Stimulated activated CD8-positive, alpha-beta memory T cell treated with anti-CD3 and anti-CD28 coated beads, Interleukin-4, amount 100 ng/mL, for 48 hours (primary cell): ENCODE measurements around the gene NDUFA6.

Experiments
- DNase-seq: peaks from one replicate; pipeline ENCODE4 v3.0.0-alpha.2; 2020

The NDUFA6 gene

GRCh38 chr22:42069801-42070516 is 20.6 kb downstream of the NDUFA6 start:
- DNase-seq = no peak

DNA sequence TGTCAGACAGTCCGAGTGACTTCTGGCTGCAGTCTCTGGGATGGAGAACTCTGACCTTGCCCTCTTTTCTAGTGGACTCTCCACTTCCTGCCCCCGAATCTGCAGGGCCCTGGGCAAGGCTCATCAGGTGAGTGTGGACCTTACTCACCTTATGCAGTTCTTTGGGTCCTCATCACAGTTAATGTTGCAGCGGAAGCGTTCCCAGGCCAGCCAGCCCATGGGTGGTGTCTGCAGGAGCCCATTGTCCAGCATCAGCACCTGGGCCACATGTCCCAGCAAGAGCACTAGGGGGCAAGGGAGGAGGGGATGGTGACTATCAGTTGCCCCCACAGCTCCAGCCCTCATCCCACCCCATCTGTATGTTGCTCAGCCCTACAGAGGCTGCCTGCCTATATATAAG is 22.3 kb downstream of the NDUFA6 start:
- no peak for DNase-seq

DNA sequence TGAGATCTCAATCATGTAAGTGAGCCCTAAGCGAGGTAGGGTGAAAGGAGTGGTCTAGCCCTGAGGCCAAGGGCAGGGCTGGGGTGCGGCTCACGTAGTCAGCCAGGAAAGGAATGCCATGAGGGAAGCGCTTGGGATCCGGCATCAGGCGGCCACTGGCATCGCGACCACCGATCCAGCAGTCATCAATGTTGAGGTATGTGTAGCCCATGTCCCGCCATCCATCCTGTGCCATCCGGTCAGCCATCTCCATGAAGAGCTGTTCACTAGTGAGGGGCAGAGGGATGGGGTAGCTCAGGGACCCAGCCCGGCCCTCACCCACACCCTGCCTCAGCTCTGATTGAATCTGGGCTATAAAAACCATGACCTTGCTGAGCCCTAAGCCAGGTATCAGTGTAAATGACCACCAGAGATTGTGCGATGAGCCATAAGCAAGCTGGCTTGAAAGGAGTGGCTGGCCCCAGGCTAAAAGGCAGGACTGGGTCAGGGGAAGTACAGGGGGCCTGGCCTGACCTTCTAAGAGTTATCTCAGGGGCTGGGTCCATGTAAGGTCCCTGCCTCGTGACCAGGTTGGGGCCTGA is 22.8 kb downstream of the NDUFA6 start:
- no peak for DNase-seq

DNA sequence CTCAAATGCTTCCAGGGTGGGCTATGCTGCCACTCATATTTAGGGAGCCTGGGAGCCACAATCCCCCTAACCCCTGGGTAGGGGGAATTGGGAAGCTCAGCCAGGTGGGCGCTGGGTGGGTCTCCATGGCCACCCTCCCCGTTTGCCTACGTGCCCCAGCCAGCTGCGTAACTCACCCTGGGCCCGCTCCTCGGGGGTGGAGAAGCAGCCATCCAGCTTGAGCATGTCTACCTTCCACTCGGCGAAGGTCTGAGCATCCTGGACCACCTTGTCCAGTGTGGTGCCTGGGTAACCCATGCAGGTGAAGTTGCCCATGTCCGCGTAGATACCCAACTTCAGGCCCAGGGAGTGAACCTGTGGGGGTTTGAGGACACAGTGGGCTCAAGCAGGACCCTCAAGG is 23.6 kb downstream of the NDUFA6 start:
- no peak for DNase-seq

GRCh38 chr22:42066126-42066761 is 24.3 kb downstream of the NDUFA6 start:
- DNase-seq = no peak

DNA sequence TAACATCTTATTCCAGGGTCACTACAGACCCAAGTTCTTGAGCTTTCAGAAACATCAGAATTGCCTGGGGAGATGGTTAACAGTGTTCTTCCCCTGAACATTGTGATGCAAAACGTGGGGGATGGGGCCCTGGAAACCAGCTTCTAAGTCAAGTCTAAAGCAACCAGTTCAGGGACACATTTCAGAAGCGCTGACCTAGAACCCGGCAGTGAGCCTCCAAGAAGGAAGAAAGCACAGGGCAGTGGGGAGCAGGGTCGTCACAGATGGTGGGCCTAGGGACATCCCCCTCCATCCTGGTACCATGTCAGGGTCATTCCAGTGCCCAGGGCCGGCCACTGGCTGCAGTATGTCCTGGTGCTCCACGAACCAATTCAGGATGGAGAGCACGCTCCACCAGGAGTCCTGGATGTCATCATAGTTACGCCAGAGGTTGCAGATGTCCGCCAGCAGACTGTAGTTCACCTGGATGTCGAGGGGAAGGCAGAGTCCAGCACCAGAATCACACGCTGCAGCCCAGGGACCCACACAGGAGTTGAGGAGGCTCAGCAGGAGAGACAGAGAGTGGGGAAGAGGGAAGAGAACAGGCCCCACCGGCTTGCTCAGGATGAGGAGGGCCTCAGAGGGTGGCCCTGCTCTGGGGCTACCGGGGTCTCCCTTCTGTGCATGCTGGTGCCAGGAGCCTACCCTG is 25.0 kb downstream of the NDUFA6 start:
- no peak for DNase-seq

GRCh38 chr22:42064629-42065028 is 25.9 kb downstream of the NDUFA6 start:
- DNase-seq = no peak

GRCh38 chr22:42062506-42063170 is 27.9 kb downstream of the NDUFA6 start:
- no peak for DNase-seq

DNA sequence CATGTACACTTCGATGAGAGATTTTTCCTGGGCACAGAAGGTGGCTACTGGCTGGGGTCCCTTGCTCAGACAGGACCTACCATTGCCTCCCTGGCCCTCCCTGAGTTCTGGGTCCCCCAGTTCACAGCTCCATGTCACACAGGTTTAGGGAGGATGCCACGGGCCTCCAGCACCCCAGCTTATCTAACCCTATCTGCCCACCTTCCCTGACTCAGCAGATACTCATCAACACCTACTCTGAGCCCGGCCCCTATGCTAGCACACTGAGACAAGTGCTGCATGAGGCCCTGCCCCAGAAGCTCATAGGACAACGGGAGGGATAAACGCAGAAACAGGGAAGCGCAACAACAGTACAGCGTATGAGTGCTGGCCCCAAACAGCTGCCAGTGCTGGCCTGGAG is 29.5 kb downstream of the NDUFA6 start:
- no peak for DNase-seq

DNA sequence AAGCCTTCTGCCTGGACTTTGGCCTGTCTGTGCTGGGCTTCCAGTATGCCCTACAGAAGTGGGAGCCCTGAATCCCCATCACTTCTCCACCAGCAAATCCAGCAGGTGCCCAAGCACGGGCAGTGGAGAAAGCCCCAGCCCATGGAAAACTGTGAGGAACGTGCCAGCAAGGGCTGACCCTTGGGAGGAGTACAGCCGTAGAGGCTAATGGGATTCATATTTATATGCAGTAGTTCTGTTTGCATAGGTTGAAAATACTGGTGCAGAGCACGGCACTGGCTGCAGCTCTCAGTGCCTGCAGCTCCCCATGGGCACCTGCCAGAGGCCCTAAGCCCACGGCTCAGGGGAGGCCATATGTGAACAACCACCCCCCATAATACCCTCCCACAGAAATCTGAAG is 30.1 kb downstream of the NDUFA6 start:
- DNase-seq = no peak

DNA sequence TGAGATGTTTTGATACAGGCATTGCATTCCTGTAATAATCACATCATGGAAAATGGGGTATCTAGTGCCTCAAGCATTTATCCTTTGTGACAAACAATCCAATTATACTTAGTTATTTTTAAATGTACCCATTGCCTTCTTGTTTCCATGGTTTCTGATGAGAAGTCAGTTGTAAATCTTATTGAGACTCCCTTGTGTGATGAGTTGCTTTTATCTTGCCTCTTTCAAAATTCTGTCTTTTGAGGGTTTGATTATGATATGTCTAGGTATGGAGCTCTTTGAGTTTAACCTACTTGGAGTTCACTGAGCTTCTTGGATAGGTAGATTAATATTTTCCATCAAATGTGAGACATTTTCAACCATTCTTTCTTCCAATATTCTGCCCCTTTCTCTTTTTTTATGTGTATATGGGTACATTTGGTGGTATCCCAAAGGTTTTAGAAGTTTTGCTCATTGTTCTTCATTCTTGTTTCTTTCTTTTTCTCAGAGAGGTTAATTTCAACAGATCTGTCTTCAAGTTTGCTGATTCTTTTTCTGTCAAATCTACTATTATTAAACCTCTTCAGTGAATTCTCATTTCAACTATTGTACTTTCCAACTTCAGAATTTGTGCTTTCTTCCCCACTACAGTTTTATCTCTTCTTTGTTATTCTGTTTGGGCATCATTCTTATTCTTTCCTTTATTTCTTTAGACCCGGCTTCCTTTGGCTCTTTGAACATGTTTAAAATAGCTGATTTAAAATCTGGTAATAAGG is 33.6 kb downstream of the NDUFA6 start:
- no peak for DNase-seq

GRCh38 chr22:42052765-42053164 is 37.8 kb downstream of the NDUFA6 start:
- no peak for DNase-seq

GRCh38 chr22:42050641-42051180 is 39.9 kb downstream of the NDUFA6 start:
- DNase-seq = no peak

GRCh38 chr22:42041784-42042183 is 48.8 kb downstream of the NDUFA6 start:
- no peak for DNase-seq

DNA sequence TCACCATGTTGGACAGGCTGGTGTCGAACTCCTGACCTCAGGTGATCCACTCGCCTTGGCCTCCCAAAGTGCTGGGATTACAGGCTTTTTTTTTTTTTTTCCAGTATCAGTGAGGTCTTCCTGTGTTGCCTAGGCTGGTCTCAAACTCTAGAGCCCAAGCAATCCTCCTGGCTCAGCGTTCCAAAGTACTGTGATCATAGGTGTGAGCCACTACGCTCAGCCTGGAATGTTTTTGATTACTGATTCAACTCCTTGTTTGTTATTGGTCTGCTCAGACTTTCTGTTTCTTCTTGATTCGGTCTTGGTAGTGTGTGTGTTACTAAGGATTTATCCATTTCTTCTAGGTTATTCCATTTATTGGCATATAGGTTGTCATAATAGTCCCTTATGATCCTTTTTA is 51.3 kb downstream of the NDUFA6 start:
- no peak for DNase-seq
